K562 (cell line): Measurements from ENCODE around the gene CBY3. TPM values are rescaled to one million over a fixed set of nuclear protein-coding genes. Genes with fewer than 3 reads are reported as not detected.

ENCODE experiments used
- BMI1 ChIP-seq: fragments of 150-350 bp; IDR thresholded peaks from 2 replicates; pipeline ENCODE4 v1.6.1; 2014; ENCODE audit warnings: low read length
- CREBBP ChIP-seq: IDR thresholded peaks from one replicate; pipeline ENCODE4 v1.6.1; 2012; ENCODE audit warnings: low read depth, mild to moderate bottlenecking, control low read depth, inconsistent platforms, low read length
- JUND ChIP-seq, 2 experiments: IDR thresholded peaks; 2 replicates in 1 of 2; 3 replicates in 1 of 2; pipeline ENCODE4 v1.6.1; 2011; ENCODE audit warnings: borderline replicate concordance in 2 of 2, low read depth in 2 of 2, low read length in 2 of 2, improper control_type of control experiment in 1 of 2, missing biosample characterization in 1 of 2, missing genetic modification characterization in 1 of 2, missing genetic modification reagents in 1 of 2
- PCBP2 ChIP-seq: fragments of 200-400 bp; formaldehyde crosslinking; IDR thresholded peaks from 2 replicates; pipeline ENCODE4 v1.6.1; 2018; ENCODE audit warnings: low read length, low read depth, mild to moderate bottlenecking, moderate library complexity; ENCODE audit not compliant: poor library complexity, severe bottlenecking
- SMAD4 ChIP-seq: fragments of 250-450 bp; sonication (Bioruptor Pico); conservative IDR thresholded peaks from 2 replicates; pipeline ENCODE4 v1.8.0; 2021; ENCODE audit warnings: inconsistent platforms, mild to moderate bottlenecking, moderate library complexity
- SMARCB1 ChIP-seq: IDR thresholded peaks from 2 replicates; pipeline ENCODE4 v1.6.1; 2011; ENCODE audit warnings: improper control_type of control experiment, low read depth; ENCODE audit not compliant: insufficient read length
- STAT5A ChIP-seq: IDR thresholded peaks from 2 replicates; pipeline ENCODE4 v1.6.1; 2012; ENCODE audit warnings: low read length, inconsistent platforms, borderline replicate concordance
- ZNF146 ChIP-seq: IDR thresholded peaks from one replicate; pipeline ENCODE4 v1.6.1; 2018; ENCODE audit warnings: missing compliant biosample characterization; ENCODE audit not compliant: unreplicated experiment
- ZNF224 ChIP-seq: sonication (generic); formaldehyde crosslinking; IDR thresholded peaks from 2 replicates; pipeline ENCODE4 v1.8.0; 2022; ENCODE audit warnings: mild to moderate bottlenecking, missing genetic modification reagents
- ZNF507 ChIP-seq: conservative IDR thresholded peaks from 2 replicates; pipeline ENCODE4 v1.6.1; 2017; ENCODE audit warnings: missing genetic modification characterization, missing compliant biosample characterization
- ZNF830 ChIP-seq: fragments of 250-450 bp; sonication (Bioruptor Pico); IDR thresholded peaks from 2 replicates; pipeline ENCODE4 v1.5.0; 2021; ENCODE audit warnings: mild to moderate bottlenecking
- polyA plus RNA-seq, 8 experiments: library from polyadenylated mRNA; depleted of rRNA in 4 of 8; stranded (reverse) in 5 of 8; unstranded in 3 of 8; fragments of >200 nt; fragmentation: Nextera tagmentation in 2 of 8; fragmentation: Illumina TruSeq in 1 of 8; extraction: Ambion mirVana in 2 of 8; extraction: Trizol in 1 of 8; gene quantifications; 2 replicates each; pipeline versions ENCODE4 v1.2.1 to v1.2.3, GENCODE V29; 2011 to 2014; ENCODE audit warnings: inconsistent platforms in 1 of 8, missing spikeins in 1 of 8
- total RNA-seq, 7 experiments: library from RNA; depleted of rRNA in 6 of 7; stranded (reverse); fragments of >200 nt in 6 of 7; fragmentation: Illumina TruSeq in 2 of 7; extraction: Trizol in 2 of 7; gene quantifications; 2 replicates each; pipeline versions ENCODE4 v1.2.1 to v1.2.3, GENCODE V29; 2011 to 2021; ENCODE audit warnings: low replicate concordance in 1 of 7
- TF ChIP-seq, protein P1 (sequence below): fragments of 450-650 bp; IDR thresholded peaks from 2 replicates; pipeline ENCODE4 v1.7.1; 2018; ENCODE audit warnings: mild to moderate bottlenecking, low read depth; ENCODE audit not compliant: partially characterized antibody
- TF ChIP-seq, protein P2 (sequence below): fragments of 450-650 bp; IDR thresholded peaks from 2 replicates; pipeline ENCODE4 v1.6.1; 2014; ENCODE audit warnings: low read depth, mild to moderate bottlenecking, moderate library complexity, borderline replicate concordance
- TF ChIP-seq, protein P3 (sequence below): fragments of 450-650 bp; formaldehyde crosslinking; IDR thresholded peaks from 2 replicates; pipeline ENCODE4 v1.4.0; 2022; ENCODE audit warnings: missing genetic modification characterization
- TF ChIP-seq, protein P4 (sequence below): fragments of 450-650 bp; IDR thresholded peaks from 2 replicates; pipeline ENCODE4 v1.6.1; 2016; ENCODE audit warnings: missing biosample characterization, missing genetic modification characterization
- TF ChIP-seq, protein P5 (sequence below): fragments of 450-650 bp; formaldehyde crosslinking; IDR thresholded peaks from 2 replicates; pipeline ENCODE4 v1.4.0; 2022; ENCODE audit warnings: missing genetic modification characterization

CBY3 gene
- total and polyA plus RNA-seq, 9 of the 15 experiments (the other 6 are each of a cell fraction or from before 2014, with no cell fraction given), result not detected

DNA sequence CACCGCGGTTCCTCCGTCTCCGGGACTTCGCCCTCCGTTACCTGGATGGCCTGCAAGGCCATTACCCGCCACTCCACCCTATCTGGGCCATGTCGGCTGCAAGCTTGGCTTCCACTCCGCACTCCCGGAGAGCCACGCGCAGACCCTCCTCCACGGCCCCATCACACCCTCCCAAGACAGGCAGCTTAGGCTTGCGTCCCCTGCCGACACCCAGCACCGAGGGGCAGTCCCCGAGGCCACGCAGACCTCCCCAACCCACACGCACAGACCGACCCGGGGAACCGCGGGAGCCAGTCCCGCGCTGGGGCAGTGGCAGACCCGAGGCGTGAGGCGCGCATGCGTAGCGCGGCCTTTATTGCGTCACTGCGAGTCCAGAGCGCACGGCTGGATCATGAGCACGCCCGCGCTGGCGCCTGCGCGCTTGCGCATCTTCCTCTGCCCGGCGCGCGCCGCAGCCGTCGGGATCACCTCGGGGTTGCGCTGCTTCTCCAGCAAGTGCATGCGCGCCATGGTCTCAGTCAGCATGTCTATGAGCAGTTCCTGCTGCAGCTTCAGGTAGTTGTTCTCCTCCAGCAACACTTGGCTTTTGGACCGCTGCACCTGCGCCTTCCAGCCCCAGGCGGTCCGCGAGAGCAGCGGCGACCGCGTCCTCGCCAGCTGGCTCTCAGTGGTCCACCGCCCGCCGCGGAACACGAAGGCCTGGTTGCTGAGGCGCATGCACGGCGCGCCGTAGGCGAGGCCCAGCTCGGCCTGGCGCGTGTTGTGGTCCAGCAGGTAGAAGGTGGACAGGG lies 2.4 kb downstream of the CBY3 start (continued):
- TF ChIP-seq, protein P1, sequence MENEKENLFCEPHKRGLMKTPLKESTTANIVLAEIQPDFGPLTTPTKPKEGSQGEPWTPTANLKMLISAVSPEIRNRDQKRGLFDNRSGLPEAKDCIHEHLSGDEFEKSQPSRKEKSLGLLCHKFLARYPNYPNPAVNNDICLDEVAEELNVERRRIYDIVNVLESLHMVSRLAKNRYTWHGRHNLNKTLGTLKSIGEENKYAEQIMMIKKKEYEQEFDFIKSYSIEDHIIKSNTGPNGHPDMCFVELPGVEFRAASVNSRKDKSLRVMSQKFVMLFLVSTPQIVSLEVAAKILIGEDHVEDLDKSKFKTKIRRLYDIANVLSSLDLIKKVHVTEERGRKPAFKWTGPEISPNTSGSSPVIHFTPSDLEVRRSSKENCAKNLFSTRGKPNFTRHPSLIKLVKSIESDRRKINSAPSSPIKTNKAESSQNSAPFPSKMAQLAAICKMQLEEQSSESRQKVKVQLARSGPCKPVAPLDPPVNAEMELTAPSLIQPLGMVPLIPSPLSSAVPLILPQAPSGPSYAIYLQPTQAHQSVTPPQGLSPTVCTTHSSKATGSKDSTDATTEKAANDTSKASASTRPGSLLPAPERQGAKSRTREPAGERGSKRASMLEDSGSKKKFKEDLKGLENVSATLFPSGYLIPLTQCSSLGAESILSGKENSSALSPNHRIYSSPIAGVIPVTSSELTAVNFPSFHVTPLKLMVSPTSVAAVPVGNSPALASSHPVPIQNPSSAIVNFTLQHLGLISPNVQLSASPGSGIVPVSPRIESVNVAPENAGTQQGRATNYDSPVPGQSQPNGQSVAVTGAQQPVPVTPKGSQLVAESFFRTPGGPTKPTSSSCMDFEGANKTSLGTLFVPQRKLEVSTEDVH, result peak; percentile 64
- TF ChIP-seq ZNF507 (tag) (no peak), CREBBP (no peak), ZNF830 (CRISPR knock-in tag) (peak; percentile 86; the same call in 1 of the 2 replicates), JUND (IDR thresholded peaks at IDR 0.05; ENCODE audit: borderline replicate concordance, low read depth, low read length) (peak; percentile 87), JUND (tag; IDR thresholded peaks at IDR 0.05; ENCODE audit: borderline replicate concordance, low read depth, low read length) (peak; percentile 82; the same call in 1 of the 3 replicates), STAT5A (no peak), BMI1 (no peak), ZNF224 (CRISPR knock-in tag) (0 out of 2 replicates have a peak, but pooled peaks have one; percentile 22), SMAD4 (CRISPR knock-in tag) (peak; percentile 51; the same call in 1 of the 2 replicates), PCBP2 (no peak), SMARCB1 (no peak), ZNF146 (CRISPR knock-in tag) (no peak)
- TF ChIP-seq, protein P2, sequence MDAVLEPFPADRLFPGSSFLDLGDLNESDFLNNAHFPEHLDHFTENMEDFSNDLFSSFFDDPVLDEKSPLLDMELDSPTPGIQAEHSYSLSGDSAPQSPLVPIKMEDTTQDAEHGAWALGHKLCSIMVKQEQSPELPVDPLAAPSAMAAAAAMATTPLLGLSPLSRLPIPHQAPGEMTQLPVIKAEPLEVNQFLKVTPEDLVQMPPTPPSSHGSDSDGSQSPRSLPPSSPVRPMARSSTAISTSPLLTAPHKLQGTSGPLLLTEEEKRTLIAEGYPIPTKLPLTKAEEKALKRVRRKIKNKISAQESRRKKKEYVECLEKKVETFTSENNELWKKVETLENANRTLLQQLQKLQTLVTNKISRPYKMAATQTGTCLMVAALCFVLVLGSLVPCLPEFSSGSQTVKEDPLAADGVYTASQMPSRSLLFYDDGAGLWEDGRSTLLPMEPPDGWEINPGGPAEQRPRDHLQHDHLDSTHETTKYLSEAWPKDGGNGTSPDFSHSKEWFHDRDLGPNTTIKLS, result peak; percentile 56; the same call in 1 of the 2 replicates
- TF ChIP-seq, protein P3, sequence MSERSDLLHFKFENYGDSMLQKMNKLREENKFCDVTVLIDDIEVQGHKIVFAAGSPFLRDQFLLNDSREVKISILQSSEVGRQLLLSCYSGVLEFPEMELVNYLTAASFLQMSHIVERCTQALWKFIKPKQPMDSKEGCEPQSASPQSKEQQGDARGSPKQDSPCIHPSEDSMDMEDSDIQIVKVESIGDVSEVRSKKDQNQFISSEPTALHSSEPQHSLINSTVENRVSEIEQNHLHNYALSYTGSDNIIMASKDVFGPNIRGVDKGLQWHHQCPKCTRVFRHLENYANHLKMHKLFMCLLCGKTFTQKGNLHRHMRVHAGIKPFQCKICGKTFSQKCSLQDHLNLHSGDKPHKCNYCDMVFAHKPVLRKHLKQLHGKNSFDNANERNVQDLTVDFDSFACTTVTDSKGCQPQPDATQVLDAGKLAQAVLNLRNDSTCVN (CRISPR knock-in tag), result peak; percentile 74; the same call in 1 of the 2 replicates
- TF ChIP-seq, protein P4, sequence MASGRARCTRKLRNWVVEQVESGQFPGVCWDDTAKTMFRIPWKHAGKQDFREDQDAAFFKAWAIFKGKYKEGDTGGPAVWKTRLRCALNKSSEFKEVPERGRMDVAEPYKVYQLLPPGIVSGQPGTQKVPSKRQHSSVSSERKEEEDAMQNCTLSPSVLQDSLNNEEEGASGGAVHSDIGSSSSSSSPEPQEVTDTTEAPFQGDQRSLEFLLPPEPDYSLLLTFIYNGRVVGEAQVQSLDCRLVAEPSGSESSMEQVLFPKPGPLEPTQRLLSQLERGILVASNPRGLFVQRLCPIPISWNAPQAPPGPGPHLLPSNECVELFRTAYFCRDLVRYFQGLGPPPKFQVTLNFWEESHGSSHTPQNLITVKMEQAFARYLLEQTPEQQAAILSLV (tag), result peak; percentile 59
- TF ChIP-seq, protein P5, sequence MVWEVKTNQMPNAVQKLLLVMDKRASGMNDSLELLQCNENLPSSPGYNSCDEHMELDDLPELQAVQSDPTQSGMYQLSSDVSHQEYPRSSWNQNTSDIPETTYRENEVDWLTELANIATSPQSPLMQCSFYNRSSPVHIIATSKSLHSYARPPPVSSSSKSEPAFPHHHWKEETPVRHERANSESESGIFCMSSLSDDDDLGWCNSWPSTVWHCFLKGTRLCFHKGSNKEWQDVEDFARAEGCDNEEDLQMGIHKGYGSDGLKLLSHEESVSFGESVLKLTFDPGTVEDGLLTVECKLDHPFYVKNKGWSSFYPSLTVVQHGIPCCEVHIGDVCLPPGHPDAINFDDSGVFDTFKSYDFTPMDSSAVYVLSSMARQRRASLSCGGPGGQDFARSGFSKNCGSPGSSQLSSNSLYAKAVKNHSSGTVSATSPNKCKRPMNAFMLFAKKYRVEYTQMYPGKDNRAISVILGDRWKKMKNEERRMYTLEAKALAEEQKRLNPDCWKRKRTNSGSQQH (CRISPR knock-in tag), result peak; percentile 93
